GM10847 (cell line): ENCODE data around the gene MYO1F.

Experiments used
- POLR2A ChIP-seq: IDR thresholded peaks from 2 replicates; pipeline ENCODE4 v1.6.1; 2011; ENCODE audit not compliant: insufficient read length; ENCODE audit errors: extremely low read depth

Gene MYO1F

GRCh38 chr19:8515317-8515716 lies 61.9 kb downstream of the MYO1F start:
- no peak for TF ChIP-seq POLR2A

GRCh38 chr19:8513687-8514504 lies 63.3 kb downstream of the MYO1F start, which contains the start of gene ZNF414:
TSS of gene ZNF414 (minus strand) at chr19:8514167. CDS start at chr19:8514046, 121 bp downstream.
- TF ChIP-seq POLR2A = peak; percentile 84

- TF ChIP-seq POLR2A = no peak
Observed at GRCh38 chr19:8513036-8513686, 64.1 kb downstream of the MYO1F start.

GRCh38 chr19:8512115-8512967 lies 64.9 kb downstream of the MYO1F start:
- TF ChIP-seq POLR2A = no peak

GRCh38 chr19:8511573-8512101 lies 65.6 kb downstream of the MYO1F start:
- no peak for TF ChIP-seq POLR2A

GRCh38 chr19:8510589-8511115 lies 66.6 kb downstream of the MYO1F start:
- no peak for TF ChIP-seq POLR2A

- TF ChIP-seq POLR2A = no peak
Observed at GRCh38 chr19:8506402-8506957, 70.8 kb downstream of the MYO1F start.

GRCh38 chr19:8505680-8506401 lies 71.4 kb downstream of the MYO1F start:
- TF ChIP-seq POLR2A = no peak

- no peak for TF ChIP-seq POLR2A
Observed at GRCh38 chr19:8504919-8505318, 72.3 kb downstream of the MYO1F start.

GRCh38 chr19:8504171-8504570 lies 73.1 kb downstream of the MYO1F start:
- TF ChIP-seq POLR2A = no peak

- no peak for TF ChIP-seq POLR2A
Observed at GRCh38 chr19:8503510-8503909, 73.7 kb downstream of the MYO1F start.

- no peak for TF ChIP-seq POLR2A
Observed at GRCh38 chr19:8501981-8502380, 75.3 kb downstream of the MYO1F start.

- no peak for TF ChIP-seq POLR2A
Observed at GRCh38 chr19:8501516-8501915, 75.7 kb downstream of the MYO1F start.

- TF ChIP-seq POLR2A = no peak
Observed at GRCh38 chr19:8500158-8500557, 77.1 kb downstream of the MYO1F start.
